ENCODE results near the gene BTBD2.

DNA sequence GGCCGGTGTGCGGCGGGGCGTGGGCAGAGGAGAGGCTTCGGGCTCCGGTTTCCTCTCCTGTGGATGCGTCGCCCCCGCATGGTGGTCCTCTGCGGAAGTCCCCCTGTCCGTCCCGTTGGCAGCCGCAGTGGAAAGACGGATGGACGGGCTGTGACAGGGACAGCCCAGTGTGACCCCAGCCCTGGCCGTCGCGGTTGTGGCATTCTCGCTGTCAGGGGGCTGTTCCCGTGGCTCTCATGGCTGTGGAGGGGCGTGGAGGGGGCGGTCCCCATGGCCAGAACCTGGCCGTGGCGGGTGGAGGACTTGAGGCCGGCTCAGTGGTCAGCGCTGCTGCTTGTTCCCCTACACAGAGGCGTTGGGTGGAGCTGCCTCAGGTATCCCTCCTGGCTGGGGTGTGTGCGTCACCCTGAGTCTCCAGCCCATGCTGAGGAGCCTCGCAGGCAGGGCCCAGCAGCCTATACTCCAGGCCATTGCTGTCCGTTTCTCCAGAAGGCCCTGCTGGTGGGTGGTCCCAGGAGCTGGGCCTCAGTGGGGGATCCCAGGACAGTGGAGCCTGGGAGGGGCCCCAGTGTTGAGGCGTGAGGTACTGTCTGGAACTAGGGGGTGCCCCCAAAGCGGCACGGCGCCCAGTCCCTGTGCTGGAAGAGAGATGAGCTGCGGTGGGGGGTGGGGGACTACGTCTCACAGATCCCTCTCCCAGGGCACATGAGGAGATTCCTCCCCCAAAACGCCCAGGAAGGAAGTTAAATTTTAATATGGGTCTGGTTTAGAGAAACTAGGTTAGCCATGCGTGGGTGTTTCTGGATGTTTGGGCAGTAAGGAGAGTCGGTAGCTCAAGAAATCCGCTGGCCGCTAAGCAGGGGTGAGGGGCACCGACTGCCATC lies 54.3 kb downstream of the BTBD2 start:
- no peak for TF ChIP-seq POLR2A (IDR thresholded peaks at IDR 0.05)
- TF ChIP-seq, protein P1, sequence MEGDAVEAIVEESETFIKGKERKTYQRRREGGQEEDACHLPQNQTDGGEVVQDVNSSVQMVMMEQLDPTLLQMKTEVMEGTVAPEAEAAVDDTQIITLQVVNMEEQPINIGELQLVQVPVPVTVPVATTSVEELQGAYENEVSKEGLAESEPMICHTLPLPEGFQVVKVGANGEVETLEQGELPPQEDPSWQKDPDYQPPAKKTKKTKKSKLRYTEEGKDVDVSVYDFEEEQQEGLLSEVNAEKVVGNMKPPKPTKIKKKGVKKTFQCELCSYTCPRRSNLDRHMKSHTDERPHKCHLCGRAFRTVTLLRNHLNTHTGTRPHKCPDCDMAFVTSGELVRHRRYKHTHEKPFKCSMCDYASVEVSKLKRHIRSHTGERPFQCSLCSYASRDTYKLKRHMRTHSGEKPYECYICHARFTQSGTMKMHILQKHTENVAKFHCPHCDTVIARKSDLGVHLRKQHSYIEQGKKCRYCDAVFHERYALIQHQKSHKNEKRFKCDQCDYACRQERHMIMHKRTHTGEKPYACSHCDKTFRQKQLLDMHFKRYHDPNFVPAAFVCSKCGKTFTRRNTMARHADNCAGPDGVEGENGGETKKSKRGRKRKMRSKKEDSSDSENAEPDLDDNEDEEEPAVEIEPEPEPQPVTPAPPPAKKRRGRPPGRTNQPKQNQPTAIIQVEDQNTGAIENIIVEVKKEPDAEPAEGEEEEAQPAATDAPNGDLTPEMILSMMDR (IDR thresholded peaks at IDR 0.05) = no peak

Measured in vagina (tissue), 2 donors.